NK-92 (cell line): ENCODE results near the gene GALNT17.
"Not testable (repeated sequence)": the region's sequence is repeated elsewhere in the genome, so short reads cannot be mapped to it uniquely, and the experiment has no call there.

Experiments
- DNase-seq: peaks from one replicate; lab custom pipeline; 2025; ENCODE audit not compliant: unreplicated experiment; lab: John Stamatoyannopoulos, UW

The GALNT17 gene

GRCh38 chr7:71548746-71549145 is 416.8 kb downstream of the GALNT17 start:
- no peak for DNase-seq

- no peak for DNase-seq
These were observed 421.4 kb downstream of the GALNT17 start for GRCh38 chr7:71553306-71553705.

- DNase-seq = no peak
These were observed 423.8 kb downstream of the GALNT17 start for GRCh38 chr7:71555758-71556157.

- no peak for DNase-seq
These were observed 427.1 kb downstream of the GALNT17 start for GRCh38 chr7:71558806-71559613.

GRCh38 chr7:71560354-71560995 is 428.5 kb downstream of the GALNT17 start:
- no peak for DNase-seq

GRCh38 chr7:71563276-71563675 is 431.3 kb downstream of the GALNT17 start:
- DNase-seq = no peak

GRCh38 chr7:71566376-71566775 is 434.4 kb downstream of the GALNT17 start:
- DNase-seq = no peak

- DNase-seq = no peak
These were observed 435.0 kb downstream of the GALNT17 start for GRCh38 chr7:71566991-71567390.

GRCh38 chr7:71574153-71574860 is 442.4 kb downstream of the GALNT17 start:
- DNase-seq = no peak

- DNase-seq = no peak
These were observed 448.1 kb downstream of the GALNT17 start for GRCh38 chr7:71580027-71580426.

GRCh38 chr7:71584256-71584655 is 452.3 kb downstream of the GALNT17 start:
- DNase-seq = no peak

GRCh38 chr7:71591876-71592275 is 459.9 kb downstream of the GALNT17 start:
- DNase-seq = no peak

- DNase-seq = not testable (repeated sequence)
These were observed 460.4 kb downstream of the GALNT17 start for GRCh38 chr7:71592388-71592787.

- DNase-seq = no peak
These were observed 462.8 kb downstream of the GALNT17 start for GRCh38 chr7:71594736-71595135.

GRCh38 chr7:71595176-71595575 is 463.2 kb downstream of the GALNT17 start:
- DNase-seq = no peak

GRCh38 chr7:71598553-71598952 is 466.6 kb downstream of the GALNT17 start:
- DNase-seq = no peak

GRCh38 chr7:71601851-71602250 is 469.9 kb downstream of the GALNT17 start:
- no peak for DNase-seq

GRCh38 chr7:71604818-71605414 is 473.0 kb downstream of the GALNT17 start:
- no peak for DNase-seq

- DNase-seq = no peak
These were observed 480.0 kb downstream of the GALNT17 start for GRCh38 chr7:71611986-71612385.

- DNase-seq = no peak
These were observed 481.0 kb downstream of the GALNT17 start for GRCh38 chr7:71612911-71613310.

GRCh38 chr7:71613313-71613712 is 481.4 kb downstream of the GALNT17 start:
- DNase-seq = no peak

- DNase-seq = no peak
These were observed 483.1 kb downstream of the GALNT17 start for GRCh38 chr7:71615017-71615416.
